ENCODE measurements around the gene GBGT1. TPM values are rescaled to one million over a fixed set of nuclear protein-coding genes. Genes with fewer than 3 reads are reported as not detected.

The GBGT1 gene
- total and polyA plus RNA-seq, 9 of the 15 experiments (the other 6 are each of a cell fraction or from before 2014, with no cell fraction given) = 0.55 to 25.8 (median 13.7) TPM

- peak in 1 of 2 experiments; percentile 87; a peak in 2 of 4 replicates for TF ChIP-seq UBTF (IDR thresholded peaks at IDR 0.05; ENCODE audit: borderline replicate concordance in 1 of 2, low read depth in 2 of 2, low read length in 2 of 2)
- TF ChIP-seq HES1 (IDR thresholded peaks at IDR 0.05; ENCODE audit: low read depth) = no peak
- TF ChIP-seq ZKSCAN1 (IDR thresholded peaks at IDR 0.05; ENCODE audit: low read depth, low read length) = peak; percentile 21; the same call in 1 of the 2 replicates
- peak; percentile 44 for TF ChIP-seq KDM5B (IDR thresholded peaks at IDR 0.05; ENCODE audit: insufficient replicate concordance, low read depth, low read length)
- peak; percentile 39 to 76; a peak in 2 of 4 replicates for TF ChIP-seq FOXK2 (conservative IDR thresholded peaks at IDR 0.05 in 1 of 2, IDR thresholded peaks at IDR 0.05 in 1 of 2; ENCODE audit: low read depth in 2 of 2)
- TF ChIP-seq PATZ1 (CRISPR knock-in tag; IDR thresholded peaks at IDR 0.05; ENCODE audit: borderline replicate concordance) = no peak
- no peak for TF ChIP-seq E4F1 (CRISPR knock-in tag; IDR thresholded peaks at IDR 0.05; ENCODE audit: borderline replicate concordance)
- no peak for TF ChIP-seq CBFA2T3 (IDR thresholded peaks at IDR 0.05)
- no peak for TF ChIP-seq SMARCA5 (IDR thresholded peaks at IDR 0.05)
- TF ChIP-seq FIP1L1 (IDR thresholded peaks at IDR 0.05; ENCODE audit: low read depth, low read length, poor library complexity, severe bottlenecking) = peak; percentile 76
- TF ChIP-seq ARNT (IDR thresholded peaks at IDR 0.05) = no peak
- TF ChIP-seq SAP30 (IDR thresholded peaks at IDR 0.05; ENCODE audit: borderline replicate concordance, insufficient read depth, low read depth, low read length, poor library complexity, severe bottlenecking) = peak; percentile 61
- TF ChIP-seq KHSRP (IDR thresholded peaks at IDR 0.05) = no peak
- TF ChIP-seq RBBP5 (IDR thresholded peaks at IDR 0.05; ENCODE audit: borderline replicate concordance, insufficient read depth, low read length, poor library complexity, severe bottlenecking) = peak; percentile 26
- TF ChIP-seq ERF (CRISPR knock-in tag; IDR thresholded peaks at IDR 0.05) = 0 out of 2 replicates have a peak, but pooled peaks have one; percentile 72
- peak; percentile 65 for TF ChIP-seq RBFOX2 (IDR thresholded peaks at IDR 0.05; ENCODE audit: low read depth, low read length)
- 0 out of 2 replicates have a peak, but pooled peaks have one; percentile 13 for TF ChIP-seq CREB1 (IDR thresholded peaks at IDR 0.05)
- TF ChIP-seq CREB1 (CRISPR knock-in tag; IDR thresholded peaks at IDR 0.05) = no peak
- no peak for TF ChIP-seq ESRRA (IDR thresholded peaks at IDR 0.05; ENCODE audit: borderline replicate concordance, low read depth)
- TF ChIP-seq LARP7 (IDR thresholded peaks at IDR 0.05) = no peak
- peak; percentile 8; the same call in 1 of the 2 replicates for TF ChIP-seq CXXC5 (CRISPR knock-in tag; IDR thresholded peaks at IDR 0.05)
Observed at GRCh38 chr9:133120501-133121197, 43.1 kb downstream of the GBGT1 start (continued).

Measured in K562 (cell line).